ENCODE data around the gene DUSP8.

DNA sequence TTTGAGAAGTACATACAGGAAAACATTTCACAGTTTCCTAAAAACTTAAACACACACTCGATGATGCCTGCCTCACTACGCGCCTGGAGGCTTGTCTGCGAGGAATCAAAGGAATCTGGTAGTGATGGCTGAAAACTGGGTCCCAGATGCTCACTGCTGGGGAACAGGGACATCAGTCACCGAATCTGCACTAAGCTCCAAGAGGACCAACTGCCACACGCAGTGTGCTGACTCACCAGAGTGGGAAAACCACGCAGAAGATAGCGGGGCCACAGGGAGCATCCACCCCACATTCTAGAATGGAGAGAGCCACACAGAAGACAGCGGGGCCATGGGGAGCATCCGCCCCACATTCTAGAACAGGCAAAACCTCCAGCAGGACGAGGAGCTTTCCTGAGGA is 61.1 kb downstream of the DUSP8 start:
- TF ChIP-seq CTCF (IDR thresholded peaks at IDR 0.05) (no peak), ZFX (IDR thresholded peaks at IDR 0.05; ENCODE audit: borderline replicate concordance) (no peak)

Data from 22Rv1 (cell line).